Measurements from ENCODE around the gene ARL4D.
"Not testable (repeated sequence)": the region's sequence is repeated elsewhere in the genome, so short reads cannot be mapped to it uniquely, and the experiment has no call there.

The ARL4D gene

GRCh38 chr17:43373356-43373755 is 25.4 kb upstream of the ARL4D start:
- TF ChIP-seq CTCF (IDR thresholded peaks at IDR 0.05; ENCODE audit: low read depth, low read length), result no peak
- no peaks in the 10 kb centered on the region for H3K9me3 ChIP-seq (ENCODE audit: severe bottlenecking)
- no peak for DNase-seq

GRCh38 chr17:43375915-43376314 is 22.9 kb upstream of the ARL4D start:
- not testable (repeated sequence) for DNase-seq; H3K4me3 ChIP-seq (ENCODE audit: low read depth, low read length); H3K27me3 ChIP-seq (ENCODE audit: insufficient read depth, low read depth, severe bottlenecking); H3K36me3 ChIP-seq; H3K27ac ChIP-seq
- H3K9me3 ChIP-seq (ENCODE audit: severe bottlenecking), result peaks cover 16% of the 10 kb centered on the region

More at GRCh38 chr17:43373356-43373755, 25.4 kb upstream of the ARL4D start:
- Histone ChIP-seq H3K36me3 (no peaks in the 10 kb centered on the region), H3K27ac (no peak overlapping the region), H3K4me3 (ENCODE audit: low read depth, low read length) (no peak overlapping the region), H3K27me3 (ENCODE audit: insufficient read depth, low read depth, severe bottlenecking) (no peaks in the 10 kb centered on the region)

- DNase-seq, result no peak
- H3K4me3 ChIP-seq (ENCODE audit: low read depth, low read length), result no peak overlapping the region
- no peak overlapping the region for H3K27ac ChIP-seq
- peaks cover 21% of the 10 kb centered on the region for H3K9me3 ChIP-seq (ENCODE audit: severe bottlenecking)
- TF ChIP-seq CTCF (IDR thresholded peaks at IDR 0.05; ENCODE audit: low read depth, low read length), result no peak
- H3K27me3 ChIP-seq (ENCODE audit: insufficient read depth, low read depth, severe bottlenecking), result no peaks in the 10 kb centered on the region
- H3K36me3 ChIP-seq, result no peaks in the 10 kb centered on the region
These were observed 21.6 kb upstream of the ARL4D start for GRCh38 chr17:43377056-43377810.

GRCh38 chr17:43378766-43379165 is 20.0 kb upstream of the ARL4D start:
- H3K27ac ChIP-seq, result no peak overlapping the region
- no peak for TF ChIP-seq CTCF (IDR thresholded peaks at IDR 0.05; ENCODE audit: low read depth, low read length)

GRCh38 chr17:43380307-43380706 is 18.5 kb upstream of the ARL4D start:
- no peak overlapping the region for H3K4me3 ChIP-seq (ENCODE audit: low read depth, low read length)
- H3K36me3 ChIP-seq, result no peaks in the 10 kb centered on the region
- H3K27ac ChIP-seq, result no peak overlapping the region
- H3K9me3 ChIP-seq (ENCODE audit: severe bottlenecking), result peaks cover 21% of the 10 kb centered on the region
- no peaks in the 10 kb centered on the region for H3K27me3 ChIP-seq (ENCODE audit: insufficient read depth, low read depth, severe bottlenecking)
- DNase-seq, result no peak
- TF ChIP-seq CTCF (IDR thresholded peaks at IDR 0.05; ENCODE audit: low read depth, low read length), result no peak

More at GRCh38 chr17:43378766-43379165, 20.0 kb upstream of the ARL4D start:
- no peak for DNase-seq
- Histone ChIP-seq H3K9me3 (ENCODE audit: severe bottlenecking) (peaks cover 21% of the 10 kb centered on the region), H3K27me3 (ENCODE audit: insufficient read depth, low read depth, severe bottlenecking) (no peaks in the 10 kb centered on the region), H3K4me3 (ENCODE audit: low read depth, low read length) (no peak overlapping the region), H3K36me3 (no peaks in the 10 kb centered on the region)

- no peaks in the 10 kb centered on the region for H3K27me3 ChIP-seq (ENCODE audit: insufficient read depth, low read depth, severe bottlenecking)
- no peak overlapping the region for H3K27ac ChIP-seq
- no peaks in the 10 kb centered on the region for H3K36me3 ChIP-seq
- no peak overlapping the region for H3K4me3 ChIP-seq (ENCODE audit: low read depth, low read length)
- peaks cover 21% of the 10 kb centered on the region for H3K9me3 ChIP-seq (ENCODE audit: severe bottlenecking)
- DNase-seq, result no peak
- TF ChIP-seq CTCF (IDR thresholded peaks at IDR 0.05; ENCODE audit: low read depth, low read length), result no peak
These were observed 17.6 kb upstream of the ARL4D start for GRCh38 chr17:43381204-43381603.
